Breast epithelium (tissue), 3 donors: ENCODE results near the gene BRD4.

ENCODE experiments used
- POLR2AphosphoS5 ChIP-seq, 3 donors: sonication (generic); formaldehyde crosslinking; IDR thresholded peaks; one replicate each; pipeline ENCODE4 v1.6.1; 2017; ENCODE audit warnings: antibody characterized with exemption in 3 of 3
- TF ChIP-seq, protein P1 (sequence below), 3 donors: fragments of 450-650 bp; IDR thresholded peaks; one replicate each; pipeline ENCODE4 v1.5.1; 2016 to 2017; ENCODE audit warnings: antibody characterized with exemption in 3 of 3, mild to moderate bottlenecking in 3 of 3, moderate library complexity in 3 of 3

DNA sequence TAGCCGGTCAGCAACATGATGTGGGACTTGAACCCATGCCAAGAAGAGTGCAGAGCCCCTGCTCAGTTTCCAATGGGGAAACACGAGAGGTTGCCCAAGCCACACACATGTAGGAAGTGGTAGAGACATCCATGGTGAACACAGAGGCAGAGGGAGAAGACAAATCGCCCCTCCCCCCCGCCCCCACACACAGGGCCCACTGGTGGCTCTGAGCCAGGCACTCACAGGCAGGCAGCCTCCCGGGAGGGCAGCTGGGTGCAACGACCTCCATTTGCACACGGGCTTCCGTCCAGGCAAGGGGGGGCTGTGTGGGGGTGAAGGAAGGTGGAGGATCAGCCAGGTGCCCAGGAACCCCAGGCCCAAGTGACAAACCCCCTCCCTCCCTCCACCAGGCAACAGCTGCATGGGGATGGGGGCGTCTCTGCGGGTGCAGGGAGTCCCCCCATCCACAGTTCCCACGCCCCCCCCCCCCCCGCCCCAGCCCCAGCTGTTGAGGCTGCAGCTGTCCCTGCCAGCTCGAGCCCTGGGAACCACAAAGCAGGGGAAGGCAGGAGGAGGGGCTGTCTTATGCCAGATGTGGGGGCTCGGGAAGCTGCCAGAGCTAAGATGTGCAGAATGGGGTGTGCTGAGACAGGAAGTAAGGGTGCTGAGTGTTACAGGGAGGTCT, 134.9 kb downstream of the BRD4 start:
- TF ChIP-seq, protein P1, sequence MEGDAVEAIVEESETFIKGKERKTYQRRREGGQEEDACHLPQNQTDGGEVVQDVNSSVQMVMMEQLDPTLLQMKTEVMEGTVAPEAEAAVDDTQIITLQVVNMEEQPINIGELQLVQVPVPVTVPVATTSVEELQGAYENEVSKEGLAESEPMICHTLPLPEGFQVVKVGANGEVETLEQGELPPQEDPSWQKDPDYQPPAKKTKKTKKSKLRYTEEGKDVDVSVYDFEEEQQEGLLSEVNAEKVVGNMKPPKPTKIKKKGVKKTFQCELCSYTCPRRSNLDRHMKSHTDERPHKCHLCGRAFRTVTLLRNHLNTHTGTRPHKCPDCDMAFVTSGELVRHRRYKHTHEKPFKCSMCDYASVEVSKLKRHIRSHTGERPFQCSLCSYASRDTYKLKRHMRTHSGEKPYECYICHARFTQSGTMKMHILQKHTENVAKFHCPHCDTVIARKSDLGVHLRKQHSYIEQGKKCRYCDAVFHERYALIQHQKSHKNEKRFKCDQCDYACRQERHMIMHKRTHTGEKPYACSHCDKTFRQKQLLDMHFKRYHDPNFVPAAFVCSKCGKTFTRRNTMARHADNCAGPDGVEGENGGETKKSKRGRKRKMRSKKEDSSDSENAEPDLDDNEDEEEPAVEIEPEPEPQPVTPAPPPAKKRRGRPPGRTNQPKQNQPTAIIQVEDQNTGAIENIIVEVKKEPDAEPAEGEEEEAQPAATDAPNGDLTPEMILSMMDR (IDR thresholded peaks at IDR 0.05), result no peak
- TF ChIP-seq POLR2AphosphoS5 (IDR thresholded peaks at IDR 0.05), result no peak
